Measurements from ENCODE around the gene EMP2. TPM values are rescaled to one million over a fixed set of nuclear protein-coding genes. Genes with fewer than 3 reads are reported as not detected.

Gene EMP2
- polyA plus RNA-seq, 2 of the 4 experiments (the other 2 are of a cell fraction), result 14.2 to 21.4 TPM

GRCh38 chr16:10579965-10580882 is at the start of gene EMP2 (continued):
- TF ChIP-seq MYC (IDR thresholded peaks at IDR 0.05; ENCODE audit: borderline replicate concordance, low read length), result no peak
- TF ChIP-seq, protein P1, sequence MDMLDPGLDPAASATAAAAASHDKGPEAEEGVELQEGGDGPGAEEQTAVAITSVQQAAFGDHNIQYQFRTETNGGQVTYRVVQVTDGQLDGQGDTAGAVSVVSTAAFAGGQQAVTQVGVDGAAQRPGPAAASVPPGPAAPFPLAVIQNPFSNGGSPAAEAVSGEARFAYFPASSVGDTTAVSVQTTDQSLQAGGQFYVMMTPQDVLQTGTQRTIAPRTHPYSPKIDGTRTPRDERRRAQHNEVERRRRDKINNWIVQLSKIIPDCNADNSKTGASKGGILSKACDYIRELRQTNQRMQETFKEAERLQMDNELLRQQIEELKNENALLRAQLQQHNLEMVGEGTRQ (IDR thresholded peaks at IDR 0.05), result no peak
- no peak for TF ChIP-seq CHD4 (IDR thresholded peaks at IDR 0.05; ENCODE audit: borderline replicate concordance)
- TF ChIP-seq, protein P2, sequence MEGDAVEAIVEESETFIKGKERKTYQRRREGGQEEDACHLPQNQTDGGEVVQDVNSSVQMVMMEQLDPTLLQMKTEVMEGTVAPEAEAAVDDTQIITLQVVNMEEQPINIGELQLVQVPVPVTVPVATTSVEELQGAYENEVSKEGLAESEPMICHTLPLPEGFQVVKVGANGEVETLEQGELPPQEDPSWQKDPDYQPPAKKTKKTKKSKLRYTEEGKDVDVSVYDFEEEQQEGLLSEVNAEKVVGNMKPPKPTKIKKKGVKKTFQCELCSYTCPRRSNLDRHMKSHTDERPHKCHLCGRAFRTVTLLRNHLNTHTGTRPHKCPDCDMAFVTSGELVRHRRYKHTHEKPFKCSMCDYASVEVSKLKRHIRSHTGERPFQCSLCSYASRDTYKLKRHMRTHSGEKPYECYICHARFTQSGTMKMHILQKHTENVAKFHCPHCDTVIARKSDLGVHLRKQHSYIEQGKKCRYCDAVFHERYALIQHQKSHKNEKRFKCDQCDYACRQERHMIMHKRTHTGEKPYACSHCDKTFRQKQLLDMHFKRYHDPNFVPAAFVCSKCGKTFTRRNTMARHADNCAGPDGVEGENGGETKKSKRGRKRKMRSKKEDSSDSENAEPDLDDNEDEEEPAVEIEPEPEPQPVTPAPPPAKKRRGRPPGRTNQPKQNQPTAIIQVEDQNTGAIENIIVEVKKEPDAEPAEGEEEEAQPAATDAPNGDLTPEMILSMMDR (IDR thresholded peaks at IDR 0.05), result peak; percentile 67
- TF ChIP-seq, protein P3, sequence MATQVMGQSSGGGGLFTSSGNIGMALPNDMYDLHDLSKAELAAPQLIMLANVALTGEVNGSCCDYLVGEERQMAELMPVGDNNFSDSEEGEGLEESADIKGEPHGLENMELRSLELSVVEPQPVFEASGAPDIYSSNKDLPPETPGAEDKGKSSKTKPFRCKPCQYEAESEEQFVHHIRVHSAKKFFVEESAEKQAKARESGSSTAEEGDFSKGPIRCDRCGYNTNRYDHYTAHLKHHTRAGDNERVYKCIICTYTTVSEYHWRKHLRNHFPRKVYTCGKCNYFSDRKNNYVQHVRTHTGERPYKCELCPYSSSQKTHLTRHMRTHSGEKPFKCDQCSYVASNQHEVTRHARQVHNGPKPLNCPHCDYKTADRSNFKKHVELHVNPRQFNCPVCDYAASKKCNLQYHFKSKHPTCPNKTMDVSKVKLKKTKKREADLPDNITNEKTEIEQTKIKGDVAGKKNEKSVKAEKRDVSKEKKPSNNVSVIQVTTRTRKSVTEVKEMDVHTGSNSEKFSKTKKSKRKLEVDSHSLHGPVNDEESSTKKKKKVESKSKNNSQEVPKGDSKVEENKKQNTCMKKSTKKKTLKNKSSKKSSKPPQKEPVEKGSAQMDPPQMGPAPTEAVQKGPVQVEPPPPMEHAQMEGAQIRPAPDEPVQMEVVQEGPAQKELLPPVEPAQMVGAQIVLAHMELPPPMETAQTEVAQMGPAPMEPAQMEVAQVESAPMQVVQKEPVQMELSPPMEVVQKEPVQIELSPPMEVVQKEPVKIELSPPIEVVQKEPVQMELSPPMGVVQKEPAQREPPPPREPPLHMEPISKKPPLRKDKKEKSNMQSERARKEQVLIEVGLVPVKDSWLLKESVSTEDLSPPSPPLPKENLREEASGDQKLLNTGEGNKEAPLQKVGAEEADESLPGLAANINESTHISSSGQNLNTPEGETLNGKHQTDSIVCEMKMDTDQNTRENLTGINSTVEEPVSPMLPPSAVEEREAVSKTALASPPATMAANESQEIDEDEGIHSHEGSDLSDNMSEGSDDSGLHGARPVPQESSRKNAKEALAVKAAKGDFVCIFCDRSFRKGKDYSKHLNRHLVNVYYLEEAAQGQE (IDR thresholded peaks at IDR 0.05), result no peak
- no peak for TF ChIP-seq ELK1 (IDR thresholded peaks at IDR 0.05; ENCODE audit: low read depth, low read length)
- TF ChIP-seq, protein P4, sequence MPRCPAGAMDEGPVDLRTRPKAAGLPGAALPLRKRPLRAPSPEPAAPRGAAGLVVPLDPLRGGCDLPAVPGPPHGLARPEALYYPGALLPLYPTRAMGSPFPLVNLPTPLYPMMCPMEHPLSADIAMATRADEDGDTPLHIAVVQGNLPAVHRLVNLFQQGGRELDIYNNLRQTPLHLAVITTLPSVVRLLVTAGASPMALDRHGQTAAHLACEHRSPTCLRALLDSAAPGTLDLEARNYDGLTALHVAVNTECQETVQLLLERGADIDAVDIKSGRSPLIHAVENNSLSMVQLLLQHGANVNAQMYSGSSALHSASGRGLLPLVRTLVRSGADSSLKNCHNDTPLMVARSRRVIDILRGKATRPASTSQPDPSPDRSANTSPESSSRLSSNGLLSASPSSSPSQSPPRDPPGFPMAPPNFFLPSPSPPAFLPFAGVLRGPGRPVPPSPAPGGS (IDR thresholded peaks at IDR 0.05), result no peak
- no peak for TF ChIP-seq ZC3H11A (IDR thresholded peaks at IDR 0.05)
- no peak for TF ChIP-seq KDM1A (IDR thresholded peaks at IDR 0.05; ENCODE audit: low read depth)
- TF ChIP-seq RARB (CRISPR knock-in tag; IDR thresholded peaks at IDR 0.05), result no peak
- no peak for TF ChIP-seq HEYL (CRISPR knock-in tag; IDR thresholded peaks at IDR 0.05)
- TF ChIP-seq RFX5 (IDR thresholded peaks at IDR 0.05), result no peak
- TF ChIP-seq MAFK (IDR thresholded peaks at IDR 0.05; ENCODE audit: partially characterized antibody), result no peak
- TF ChIP-seq EHMT2 (IDR thresholded peaks at IDR 0.05; ENCODE audit: low read depth), result no peak
- TF ChIP-seq TFCP2L1 (CRISPR knock-in tag; IDR thresholded peaks at IDR 0.05), result no peak
- TF ChIP-seq NFE2L2 (conservative IDR thresholded peaks at IDR 0.05; ENCODE audit: low read length), result no peak
- 0 out of 2 replicates have a peak, but pooled peaks have one; percentile 31 for TF ChIP-seq HOXB5 (CRISPR knock-in tag; IDR thresholded peaks at IDR 0.05)
- TF ChIP-seq CBX8 (IDR thresholded peaks at IDR 0.05), result no peak

Measured in A549 (cell line).